ENCODE results near the gene DMAC2L.

- TF ChIP-seq CTCF (IDR thresholded peaks at IDR 0.05; ENCODE audit: insufficient read depth, low read length, poor library complexity, severe bottlenecking) (no peak), EZH2phosphoT487 (conservative IDR thresholded peaks at IDR 0.05; ENCODE audit: low read length) (no peak)
These were observed 32.1 kb downstream of the DMAC2L start for GRCh38 chr14:50344116-50344775.
